HPDE6-E6E7 (cell line): ENCODE data around the gene ACTG1.

ENCODE experiments used
- DNase-seq: peaks from one replicate; pipeline ENCODE4 v3.0.0; 2011; ENCODE audit warnings: missing footprints; ENCODE audit errors: extremely low spot score

Gene ACTG1

GRCh38 chr17:81518113-81518784, 5.7 kb upstream of the ACTG1 start:
- no peak for DNase-seq

- DNase-seq, result no peak
Measured at GRCh38 chr17:81517339-81518112, 4.9 kb upstream of the ACTG1 start.

- no peak for DNase-seq
Measured at GRCh38 chr17:81517009-81517338, 4.4 kb upstream of the ACTG1 start.

GRCh38 chr17:81516439-81516838, 3.8 kb upstream of the ACTG1 start:
- no peak for DNase-seq

GRCh38 chr17:81515530-81516041, 3.0 kb upstream of the ACTG1 start:
- DNase-seq, result no peak

- no peak for DNase-seq
Measured at GRCh38 chr17:81514739-81515529, 2.3 kb upstream of the ACTG1 start.

- no peak for DNase-seq
Measured at GRCh38 chr17:81514489-81514738, 1.8 kb upstream of the ACTG1 start.

- no peak for DNase-seq
Measured at GRCh38 chr17:81513753-81514488, 1.3 kb upstream of the ACTG1 start.

- DNase-seq, result no peak
Measured at GRCh38 chr17:81513372-81513752, 763 bp upstream of the ACTG1 start.

GRCh38 chr17:81511804-81512561, 616 bp downstream of the ACTG1 start:
- DNase-seq, result no peak

- DNase-seq, result no peak
Measured at GRCh38 chr17:81511554-81511803, 1.1 kb downstream of the ACTG1 start.

GRCh38 chr17:81510785-81511553, 1.6 kb downstream of the ACTG1 start:
- no peak for DNase-seq

GRCh38 chr17:81509972-81510784, 2.4 kb downstream of the ACTG1 start:
- no peak for DNase-seq

- no peak for DNase-seq
Measured at GRCh38 chr17:81509207-81509971, 3.2 kb downstream of the ACTG1 start.

GRCh38 chr17:81508639-81509206, 3.9 kb downstream of the ACTG1 start:
- no peak for DNase-seq

- DNase-seq, result no peak
Measured at GRCh38 chr17:81503619-81504018, 9.0 kb downstream of the ACTG1 start.

GRCh38 chr17:81502471-81503017, 10.1 kb downstream of the ACTG1 start:
- DNase-seq, result no peak

GRCh38 chr17:81500047-81500446, 12.6 kb downstream of the ACTG1 start:
- DNase-seq, result no peak

GRCh38 chr17:81499601-81499970, 13.0 kb downstream of the ACTG1 start:
- no peak for DNase-seq
